GM19328 (cell line): Measurements from ENCODE around the gene ASPG.
"Not testable (repeated sequence)": the region's sequence is repeated elsewhere in the genome, so short reads cannot be mapped to it uniquely, and the experiment has no call there.

Experiments
- ATAC-seq: cut with Tn5 transposase; IDR thresholded peaks from one replicate; pipeline ENCODE4 v1.9.1; 2021; ENCODE audit warnings: mild to moderate bottlenecking, moderate library complexity; ENCODE audit not compliant: unreplicated experiment

The ASPG gene

DNA sequence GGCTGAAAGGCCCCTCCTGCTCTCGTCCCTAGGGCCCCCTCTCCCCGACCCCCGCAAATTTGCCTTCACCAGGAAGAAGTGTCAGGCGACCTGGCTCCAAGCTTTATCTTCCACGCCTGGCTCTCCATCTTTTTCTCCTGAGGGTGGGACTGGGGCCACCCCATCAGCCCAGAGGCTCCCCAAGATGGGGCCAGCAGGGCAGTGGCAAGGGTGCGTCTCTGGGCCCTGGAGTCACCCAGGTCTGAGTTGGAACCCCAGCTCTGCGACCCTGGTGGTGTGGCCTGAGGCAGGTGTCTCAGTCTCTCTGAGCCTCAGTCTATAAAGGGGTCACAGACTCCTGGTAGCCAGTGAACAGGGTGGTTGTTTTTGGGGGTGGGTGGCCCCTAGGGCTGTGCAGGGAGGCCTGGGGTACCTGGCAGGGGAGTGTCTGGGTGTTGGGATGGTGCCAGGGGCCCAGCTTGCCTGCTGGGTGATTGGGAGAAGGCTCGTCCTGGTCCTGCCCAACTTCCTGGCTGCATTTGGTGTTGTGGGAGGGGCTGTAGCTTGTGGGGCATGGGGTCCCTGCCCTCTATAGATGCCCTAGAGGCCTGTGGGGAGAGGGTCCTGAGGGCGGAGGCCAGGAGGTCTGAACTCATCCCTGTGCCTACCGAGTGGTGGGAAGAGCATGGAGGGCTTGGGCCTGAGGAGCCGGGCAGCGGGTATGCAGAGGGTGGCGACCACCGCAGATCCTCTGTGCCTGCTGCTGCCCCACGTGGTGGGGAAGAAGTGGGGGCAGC, 60.5 kb downstream of the ASPG start:
- no peak for ATAC-seq

DNA sequence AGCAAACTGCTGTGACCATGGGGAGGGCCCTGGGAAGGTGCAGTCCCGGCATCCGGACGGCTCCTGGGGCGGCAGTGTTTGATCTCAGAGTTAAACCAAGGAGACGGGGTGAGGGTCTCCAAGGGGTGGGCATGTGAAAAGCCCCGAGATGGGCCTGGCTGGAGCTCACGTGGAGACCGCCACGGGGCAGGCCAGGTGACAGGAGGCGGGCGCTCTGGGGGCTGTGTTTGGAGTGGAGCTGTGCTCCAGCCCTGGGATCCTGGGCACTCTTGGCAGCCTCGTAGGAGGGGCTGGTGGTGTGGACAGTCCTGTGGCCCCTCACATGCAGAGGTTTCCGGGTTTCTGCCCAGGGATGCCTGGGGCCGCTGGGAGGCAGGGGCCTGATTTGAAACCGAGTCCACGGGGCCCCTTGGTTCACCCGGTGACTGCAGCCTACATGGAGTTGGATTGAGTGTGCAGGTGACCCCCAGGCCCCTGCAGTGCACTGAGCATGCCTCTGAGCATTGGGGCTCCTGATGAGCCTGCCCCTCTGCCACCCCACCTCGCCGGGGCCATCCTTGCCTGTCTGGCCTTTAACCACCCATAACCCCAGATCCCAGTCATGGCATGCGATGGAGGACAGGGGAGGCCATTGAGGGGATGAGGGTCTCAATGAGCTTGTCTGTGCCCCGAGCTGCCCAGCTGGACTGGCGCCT, 61.3 kb downstream of the ASPG start:
- no peak for ATAC-seq

DNA sequence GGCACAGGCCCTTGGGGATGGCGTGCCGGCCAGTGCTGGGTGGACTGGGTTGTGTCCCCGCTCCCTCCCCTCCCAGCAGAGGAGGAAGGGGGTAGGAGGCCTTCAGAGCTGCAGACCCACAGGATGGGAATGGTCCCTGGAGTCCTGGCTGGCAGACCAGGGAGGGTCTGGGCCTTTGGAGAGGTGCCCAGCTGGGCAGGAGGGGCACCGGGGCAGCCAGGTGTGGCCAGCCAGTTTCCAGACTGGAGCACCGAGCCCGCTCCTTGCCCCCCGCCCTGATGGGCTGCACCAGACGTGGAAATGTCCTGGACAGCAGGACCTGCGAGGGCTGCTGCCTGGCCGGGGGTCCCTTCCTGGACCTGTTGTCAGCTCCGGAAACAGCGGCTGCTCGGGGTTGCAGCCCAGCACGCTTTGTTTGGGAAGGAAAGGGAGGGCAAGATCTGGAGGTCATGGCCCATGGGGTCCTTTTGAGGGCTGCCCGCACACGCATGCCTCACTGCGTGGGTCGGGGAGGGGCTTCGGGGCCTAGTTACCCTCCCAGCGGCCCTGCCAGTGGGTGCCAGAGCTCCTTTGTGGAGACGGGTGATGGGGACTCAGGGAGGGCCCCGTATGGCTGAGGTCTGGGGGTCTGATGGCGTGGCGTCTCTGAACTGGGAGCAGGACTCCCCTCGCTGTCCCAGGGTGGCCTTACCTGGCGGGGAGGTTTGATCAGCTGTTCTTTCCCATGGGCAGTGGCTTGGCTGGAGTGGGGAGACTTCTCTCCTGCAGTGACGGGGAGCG, 62.0 kb downstream of the ASPG start:
- no peak for ATAC-seq

DNA sequence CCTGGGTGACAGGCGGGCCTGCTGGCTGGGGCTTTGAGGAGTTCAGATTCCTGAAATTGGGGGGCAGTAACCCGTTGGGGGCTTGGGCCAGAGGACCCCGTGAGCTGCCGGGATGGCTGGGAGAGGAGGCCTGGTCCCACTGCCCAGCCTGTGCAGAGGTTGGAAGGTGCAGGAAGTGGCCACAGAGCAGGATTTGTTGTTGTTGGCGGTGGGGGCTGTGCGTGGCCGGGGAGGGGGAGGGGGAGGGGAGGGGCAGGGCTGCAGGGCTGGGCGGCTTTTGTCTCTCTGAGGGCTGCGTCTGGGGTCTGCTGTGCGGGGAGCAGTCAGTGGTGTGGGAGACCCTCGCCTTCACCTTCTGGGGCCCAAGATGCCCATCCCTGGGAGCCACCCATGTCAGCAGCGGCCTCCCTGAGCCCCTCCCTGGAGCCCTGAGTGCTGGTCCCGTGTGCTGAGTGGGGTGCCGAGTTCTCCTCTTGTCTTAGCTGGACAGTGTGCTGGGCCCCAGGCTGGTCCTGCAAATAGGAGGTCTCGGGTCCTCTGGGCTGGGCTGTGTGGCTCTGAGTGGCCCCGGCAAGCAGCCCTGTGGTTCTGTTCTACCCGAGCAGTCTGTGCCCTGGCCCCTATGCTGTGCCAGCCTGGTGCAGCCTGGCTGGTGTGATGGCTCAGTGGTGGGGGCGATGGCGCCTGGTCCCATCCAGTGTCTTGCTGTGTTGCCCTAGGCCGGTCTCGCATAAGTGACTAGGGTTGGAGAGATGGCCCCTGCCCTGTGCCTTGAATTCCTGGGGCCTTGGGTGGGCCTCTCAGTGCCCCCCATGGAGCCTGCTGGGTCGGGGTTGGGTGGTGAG, 63.2 kb downstream of the ASPG start:
- ATAC-seq = no peak

DNA sequence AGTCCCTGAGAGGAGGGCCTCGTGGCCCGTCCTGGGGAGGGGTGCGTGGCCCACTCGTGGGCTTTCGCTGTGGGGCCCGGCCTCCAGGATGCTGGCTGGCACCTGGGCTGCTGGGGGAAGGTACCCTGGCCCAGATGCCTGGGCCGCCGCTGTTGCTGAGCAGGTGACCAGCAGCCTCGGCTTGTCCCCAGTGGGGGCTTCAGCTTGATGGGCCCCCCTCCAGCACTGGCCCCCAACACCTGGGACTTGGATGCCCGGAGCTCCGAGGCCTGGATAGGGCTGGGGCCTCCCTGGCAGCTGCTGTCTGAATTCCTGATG, 63.7 kb downstream of the ASPG start:
- no peak for ATAC-seq

DNA sequence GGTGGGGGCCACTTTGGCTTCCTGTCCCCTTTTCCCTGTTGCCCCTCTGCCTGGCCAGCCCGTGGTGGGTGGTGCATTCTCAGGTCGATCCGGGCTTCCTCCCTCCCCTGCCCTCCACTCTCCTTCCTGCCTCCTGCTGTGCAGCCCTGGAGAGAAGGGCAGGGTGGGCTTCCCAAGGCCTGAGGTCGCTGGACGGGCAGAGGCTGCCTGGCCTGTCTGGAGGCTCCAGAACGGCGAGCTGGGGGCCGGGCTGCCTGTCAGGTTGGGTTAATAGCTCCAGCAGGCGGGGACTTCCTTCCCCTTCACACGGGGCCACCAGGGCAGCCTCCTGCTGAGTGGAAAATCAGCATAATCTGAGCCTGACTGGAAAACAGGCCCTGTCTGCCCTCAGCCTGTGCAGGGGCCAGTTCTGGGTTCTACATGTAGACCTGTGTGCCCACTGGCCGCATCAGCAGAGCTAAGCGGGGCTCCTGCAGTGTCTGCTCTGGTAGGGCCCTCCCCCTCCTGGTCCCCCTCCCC, 64.2 kb downstream of the ASPG start:
- no peak for ATAC-seq

DNA sequence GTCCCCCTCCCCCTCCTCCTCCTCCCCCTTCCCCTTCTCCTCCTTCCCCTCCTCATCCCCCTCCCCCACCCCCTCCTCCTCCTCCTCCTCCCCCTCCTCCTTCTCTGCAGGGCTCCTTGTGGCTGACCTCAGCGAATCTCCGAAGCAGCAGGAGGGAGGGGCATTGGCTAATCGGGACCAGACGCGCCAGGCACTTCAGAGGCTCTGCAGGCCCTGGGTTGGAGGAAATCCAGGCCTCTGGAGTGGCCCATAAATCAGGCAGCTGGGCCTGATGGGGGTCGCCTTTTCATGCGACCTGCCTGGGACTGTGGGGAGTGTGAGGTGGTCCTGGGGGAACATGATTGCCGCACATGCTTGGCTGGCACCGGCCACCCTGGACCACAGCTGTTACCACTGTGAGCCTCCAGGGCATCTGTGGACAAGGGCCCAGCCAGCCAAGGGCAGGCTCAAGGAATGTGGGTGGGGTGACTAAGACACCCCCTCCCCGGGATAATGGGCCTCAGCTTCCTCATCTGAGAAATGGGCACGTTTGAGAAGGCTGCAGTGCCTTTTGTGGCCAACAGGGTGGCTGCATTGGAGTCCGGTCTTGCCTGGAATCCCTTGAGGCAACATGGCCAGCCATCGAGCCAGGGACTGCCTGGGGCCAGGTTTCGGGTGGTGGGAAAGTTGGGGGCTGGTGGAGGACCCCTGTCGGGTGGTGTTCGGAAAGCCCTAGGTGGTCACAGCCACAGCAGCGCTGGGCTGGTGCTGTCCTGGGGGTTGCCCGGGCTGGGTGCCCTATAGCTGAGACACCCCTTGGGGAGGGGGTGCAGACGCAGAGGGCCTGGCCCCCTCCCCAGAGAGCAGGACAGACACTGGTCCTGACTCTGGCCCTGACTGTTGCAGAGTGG, 64.9 kb downstream of the ASPG start:
- no peak for ATAC-seq

DNA sequence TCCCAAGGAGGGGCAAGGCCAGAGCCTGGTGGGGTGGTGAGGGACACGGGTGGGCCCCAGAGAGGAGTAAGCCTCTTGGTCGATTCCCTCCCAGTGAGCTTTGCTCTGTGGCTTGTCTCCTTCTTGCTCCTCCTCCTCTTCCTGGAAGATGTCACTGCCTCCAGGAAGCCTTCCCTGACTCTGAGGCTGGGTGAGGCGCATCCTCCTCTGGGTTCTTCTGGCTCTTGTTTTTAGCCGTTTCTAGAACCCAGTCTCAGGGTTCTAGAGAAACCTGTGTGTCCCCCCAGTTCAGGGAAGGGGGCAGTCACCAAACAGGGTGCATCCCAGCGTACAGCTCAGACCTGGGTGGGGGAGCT, 65.5 kb downstream of the ASPG start:
- no peak for ATAC-seq

DNA sequence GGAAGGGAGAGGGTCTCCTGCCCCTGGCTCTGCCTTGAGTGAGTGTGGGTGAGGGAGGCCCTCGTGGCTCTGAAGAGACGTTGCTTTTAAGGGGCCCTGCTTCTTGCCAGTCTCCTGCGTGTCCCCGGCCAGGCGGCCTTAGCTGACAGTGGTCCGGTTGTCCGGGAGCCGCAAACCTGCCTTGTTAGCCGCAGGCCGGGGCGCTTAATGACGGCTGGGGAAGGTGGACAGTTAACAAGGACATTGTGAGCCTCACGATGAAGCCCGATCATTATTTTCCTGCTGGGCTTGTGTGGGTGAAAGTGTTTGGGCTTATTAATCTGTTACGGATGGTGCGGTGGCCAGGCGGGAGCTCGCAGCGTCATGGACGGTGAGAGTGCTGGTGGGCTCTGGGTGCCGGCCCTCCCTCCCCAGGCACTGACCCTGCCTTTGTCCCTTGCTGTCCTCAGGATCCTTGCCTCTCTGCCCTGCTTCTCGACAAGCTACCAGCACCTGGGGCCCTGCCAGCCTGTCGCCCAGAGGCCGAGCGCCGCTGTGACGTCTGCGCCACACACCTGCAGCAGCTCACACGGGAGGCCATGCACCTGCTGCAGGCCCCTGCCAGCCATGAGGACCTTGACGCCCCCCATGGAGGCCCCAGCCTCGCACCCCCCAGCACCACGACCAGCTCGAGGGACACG, 66.2 kb downstream of the ASPG start:
- no peak for ATAC-seq

DNA sequence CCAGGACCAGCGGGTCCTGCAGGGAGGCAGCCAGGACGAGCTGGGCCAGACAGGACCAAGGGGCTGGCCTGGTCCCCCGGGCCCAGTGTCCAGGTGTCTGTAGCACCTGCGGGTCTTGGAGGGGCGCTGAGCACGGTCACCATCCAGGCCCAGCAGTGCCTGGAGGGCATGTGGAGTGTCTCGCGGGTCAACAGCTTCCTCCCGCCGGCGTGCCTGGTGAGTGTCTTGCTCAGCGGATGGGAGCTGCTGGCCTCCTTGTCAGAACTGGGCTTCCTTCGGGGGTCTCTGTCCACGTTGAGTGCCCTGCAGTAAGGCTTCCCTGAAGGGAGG, 66.7 kb downstream of the ASPG start:
- ATAC-seq = no peak

DNA sequence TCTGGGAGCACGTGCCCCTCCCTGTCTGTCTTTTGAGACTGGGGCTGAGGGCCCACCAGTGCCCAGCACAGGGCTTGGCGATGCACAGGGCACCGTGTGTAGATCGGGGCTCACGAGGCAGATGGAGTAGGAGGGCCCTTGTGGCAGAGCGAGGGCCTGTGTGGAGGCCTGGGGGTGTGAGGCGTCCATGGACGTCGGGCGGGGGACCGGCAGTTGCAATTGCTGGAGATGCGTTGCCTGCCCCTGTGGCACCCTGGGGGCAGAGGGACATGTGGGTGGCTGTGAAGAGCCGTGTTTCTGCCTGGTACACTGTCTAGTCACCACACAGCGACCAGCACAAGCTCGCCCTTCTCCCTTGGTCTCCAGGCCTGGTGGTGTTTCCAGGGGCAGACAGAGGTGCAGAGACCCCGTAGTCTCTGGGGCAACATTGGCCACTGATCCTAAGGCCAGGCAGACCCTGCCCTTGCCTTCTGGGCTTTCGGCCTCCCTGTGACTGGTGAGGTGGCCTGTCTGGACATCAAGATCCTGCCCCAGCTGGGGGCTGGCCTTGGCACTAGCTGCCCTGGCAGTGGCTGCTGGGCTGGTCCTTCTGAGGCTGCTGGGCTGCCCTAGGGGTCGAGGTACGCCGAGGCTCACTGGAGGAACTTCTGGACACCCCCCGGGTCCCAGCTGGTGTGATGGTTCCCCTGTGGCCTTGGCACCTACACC, 67.3 kb downstream of the ASPG start:
- no peak for ATAC-seq

DNA sequence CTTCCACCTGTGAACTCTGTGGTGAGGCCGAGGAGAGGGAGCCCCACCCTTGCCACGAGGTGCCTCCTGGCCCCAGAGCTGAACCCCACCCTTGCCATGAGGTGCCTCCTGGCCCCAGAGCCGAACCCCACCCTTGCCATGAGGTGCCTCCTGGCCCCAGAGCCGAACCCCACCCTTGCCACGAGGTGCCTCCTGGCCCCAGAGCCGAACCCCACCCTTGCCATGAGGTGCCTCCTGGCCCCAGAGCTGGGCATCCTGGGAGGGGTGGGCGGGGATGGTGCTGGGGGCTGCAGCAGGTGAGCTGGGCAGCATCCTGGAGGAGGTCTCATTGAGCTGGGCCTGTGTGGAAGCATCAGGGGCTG, 67.9 kb downstream of the ASPG start:
- not testable (repeated sequence) for ATAC-seq

DNA sequence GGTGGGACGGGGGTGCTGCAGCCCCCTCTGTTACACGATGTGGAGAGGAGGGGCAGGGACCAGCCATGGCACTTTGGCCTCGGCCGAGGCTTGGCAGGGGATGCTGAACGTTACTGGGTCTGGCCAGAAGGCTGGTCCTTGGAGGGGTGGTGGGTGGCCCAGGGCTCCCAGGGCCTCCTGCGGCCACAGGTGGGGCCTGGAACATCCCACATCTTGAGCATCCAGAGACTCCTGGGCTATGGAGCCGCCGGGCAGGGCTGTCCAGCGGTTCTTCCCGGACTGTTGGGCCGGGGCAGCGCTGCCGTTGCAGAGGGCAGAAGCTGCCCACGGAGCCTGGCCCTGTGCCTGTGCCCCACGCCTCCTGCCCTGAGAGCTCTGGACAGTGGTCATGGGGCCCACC, 68.7 kb downstream of the ASPG start:
- ATAC-seq = no peak

DNA sequence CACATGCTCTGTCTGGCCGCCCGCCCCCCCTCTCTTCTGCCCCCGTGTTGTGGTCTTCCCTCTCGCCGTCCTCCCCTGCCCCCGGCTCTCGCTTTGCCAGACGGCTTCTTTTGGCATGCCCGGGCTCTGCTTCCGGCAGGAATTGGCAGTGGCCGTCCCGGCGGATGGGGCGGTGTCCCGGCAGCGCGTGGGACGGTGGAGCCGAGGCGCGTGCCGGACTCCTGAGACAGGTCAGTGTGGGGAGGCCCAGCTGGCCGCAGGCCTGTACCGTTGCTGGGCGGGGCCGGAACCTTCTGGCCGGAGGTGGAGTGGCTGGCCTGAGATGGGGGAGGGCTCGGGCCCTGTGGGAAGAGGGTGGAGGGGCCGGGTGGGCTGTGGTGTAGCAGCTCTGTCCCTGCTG, 70.0 kb downstream of the ASPG start:
- ATAC-seq = no peak

DNA sequence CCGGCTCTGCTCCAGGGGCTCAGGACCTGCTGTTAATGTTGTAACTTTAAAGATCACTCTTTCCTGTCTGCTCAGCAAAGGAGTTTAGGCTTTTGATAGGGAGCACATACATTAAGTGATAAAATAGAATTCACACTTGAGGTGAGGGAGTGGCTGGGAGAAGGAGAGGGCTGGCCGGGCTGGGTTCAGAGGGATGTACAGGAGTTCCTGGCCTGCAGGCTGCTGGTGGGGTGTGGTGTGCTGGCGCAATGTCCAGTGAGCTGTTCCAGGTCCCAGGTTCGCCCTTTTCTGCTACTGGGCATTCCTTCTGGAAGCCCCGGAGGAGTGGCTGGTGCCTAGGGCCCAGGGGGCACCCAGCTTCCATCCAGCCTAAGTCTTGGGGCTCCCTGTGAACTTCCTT, 70.6 kb downstream of the ASPG start:
- no peak for ATAC-seq

DNA sequence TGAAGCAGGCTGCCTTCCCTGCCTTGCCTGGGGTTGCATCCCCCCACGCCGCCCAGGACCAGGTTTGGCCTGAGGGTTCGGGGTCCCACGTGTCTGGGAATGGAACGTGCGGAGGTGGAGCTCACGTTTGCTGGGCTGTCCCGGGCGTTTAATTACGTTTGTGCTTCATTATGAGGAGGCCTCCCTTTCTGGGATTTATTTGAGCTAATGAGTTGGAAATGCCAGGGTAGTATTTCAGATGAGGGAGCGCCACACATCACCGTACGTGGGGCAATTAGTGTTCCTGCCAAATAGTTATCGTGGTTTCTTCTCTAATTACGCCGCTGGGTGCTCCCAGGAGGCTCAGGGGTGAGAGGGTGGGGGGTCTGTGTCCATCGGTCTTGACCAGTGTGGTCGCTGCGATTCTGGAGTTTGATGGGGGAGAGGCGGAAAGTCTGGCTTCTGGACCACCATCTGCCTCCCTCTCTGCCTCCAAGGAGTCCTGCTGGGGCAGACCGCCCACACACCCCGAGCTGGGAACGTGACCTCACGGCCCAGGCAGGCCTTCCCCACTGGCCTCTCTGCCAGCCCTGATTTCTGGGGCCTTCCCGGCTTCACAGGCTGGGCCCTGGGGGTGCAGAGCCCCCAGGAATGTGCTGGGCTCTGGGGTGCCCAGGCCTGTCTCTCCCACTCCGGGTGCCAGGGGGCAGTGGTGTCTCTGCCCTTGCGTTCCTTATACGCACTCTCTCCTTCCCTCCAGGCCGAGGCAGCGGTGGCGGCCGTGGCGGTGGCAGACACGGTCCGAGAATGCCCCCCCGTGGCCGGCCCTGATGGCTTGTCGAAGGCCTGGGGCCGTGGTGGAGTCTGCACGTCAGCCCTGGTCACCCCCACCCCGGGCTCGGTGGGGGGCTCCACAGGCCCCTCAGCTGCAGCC, 71.8 kb downstream of the ASPG start:
- no peak for ATAC-seq

DNA sequence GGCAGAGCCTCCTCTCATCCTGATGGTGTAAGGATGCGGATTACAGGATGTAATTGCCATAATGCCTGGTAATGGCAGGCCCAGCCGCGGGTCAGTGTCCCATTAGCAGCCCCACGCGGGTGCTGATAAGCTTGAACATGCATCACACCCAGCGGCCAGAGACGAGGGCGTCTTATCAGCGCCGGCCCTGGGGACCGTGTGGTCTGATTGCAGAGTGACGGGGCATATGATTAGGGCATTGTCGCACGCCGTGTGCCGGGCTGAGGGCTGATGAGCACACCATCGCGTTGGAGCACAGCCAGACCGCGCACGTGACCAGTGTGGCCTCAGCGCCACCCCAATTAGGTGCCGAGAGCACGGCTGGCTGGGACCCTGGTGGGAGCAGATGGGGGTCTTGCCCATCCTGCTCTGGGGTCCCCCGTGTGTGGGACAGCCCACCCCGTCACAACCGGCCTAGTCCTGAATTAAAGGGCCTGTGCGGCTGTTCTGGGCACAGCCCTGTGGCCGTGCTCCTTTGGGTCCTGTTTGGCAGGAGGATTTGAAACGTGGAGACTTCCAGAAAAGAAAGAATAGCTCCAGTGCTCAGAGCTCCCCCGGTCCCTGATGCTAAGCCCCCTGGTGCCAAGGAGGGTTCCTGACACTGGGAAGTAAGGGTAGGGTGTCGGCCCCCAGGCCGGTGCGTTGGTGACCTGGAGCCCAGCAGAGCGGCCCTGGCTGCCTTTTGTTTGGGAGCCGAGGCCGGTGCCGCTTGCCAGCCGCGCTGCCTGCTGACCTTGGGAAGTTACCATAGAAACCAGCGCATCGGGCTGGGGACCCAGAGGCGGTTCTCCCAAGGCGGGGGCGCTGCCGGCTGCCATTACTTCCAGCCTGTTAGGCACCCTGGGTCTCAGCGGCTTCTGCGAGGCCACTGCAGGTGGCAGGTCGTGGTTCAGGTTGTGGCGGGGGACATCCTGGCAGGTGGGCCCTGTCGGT, 73.6 kb downstream of the ASPG start:
- ATAC-seq = no peak
